Hematopoietic multipotent progenitor cell (in vitro differentiated cells): ENCODE measurements around the gene NLK. TPM values are rescaled to one million over a fixed set of nuclear protein-coding genes. Genes with fewer than 3 reads are reported as not detected.
"Not testable (repeated sequence)": the region's sequence is repeated elsewhere in the genome, so short reads cannot be mapped to it uniquely, and the experiment has no call there.

Experiments used
- DNase-seq, 3 donors: peaks; one replicate each; pipeline ENCODE4 v3.0.0-alpha.2; 2011 to 2015; ENCODE audit warnings: low read depth in 2 of 3, low spot score in 2 of 3
- total RNA-seq: library from RNA; depleted of rRNA; stranded (reverse); fragments of >200 nt; gene quantifications from one replicate; pipeline ENCODE4 v1.2.3, GENCODE V29; 2012

NLK gene
- total RNA-seq, 1 donor: 45.8 TPM

DNA sequence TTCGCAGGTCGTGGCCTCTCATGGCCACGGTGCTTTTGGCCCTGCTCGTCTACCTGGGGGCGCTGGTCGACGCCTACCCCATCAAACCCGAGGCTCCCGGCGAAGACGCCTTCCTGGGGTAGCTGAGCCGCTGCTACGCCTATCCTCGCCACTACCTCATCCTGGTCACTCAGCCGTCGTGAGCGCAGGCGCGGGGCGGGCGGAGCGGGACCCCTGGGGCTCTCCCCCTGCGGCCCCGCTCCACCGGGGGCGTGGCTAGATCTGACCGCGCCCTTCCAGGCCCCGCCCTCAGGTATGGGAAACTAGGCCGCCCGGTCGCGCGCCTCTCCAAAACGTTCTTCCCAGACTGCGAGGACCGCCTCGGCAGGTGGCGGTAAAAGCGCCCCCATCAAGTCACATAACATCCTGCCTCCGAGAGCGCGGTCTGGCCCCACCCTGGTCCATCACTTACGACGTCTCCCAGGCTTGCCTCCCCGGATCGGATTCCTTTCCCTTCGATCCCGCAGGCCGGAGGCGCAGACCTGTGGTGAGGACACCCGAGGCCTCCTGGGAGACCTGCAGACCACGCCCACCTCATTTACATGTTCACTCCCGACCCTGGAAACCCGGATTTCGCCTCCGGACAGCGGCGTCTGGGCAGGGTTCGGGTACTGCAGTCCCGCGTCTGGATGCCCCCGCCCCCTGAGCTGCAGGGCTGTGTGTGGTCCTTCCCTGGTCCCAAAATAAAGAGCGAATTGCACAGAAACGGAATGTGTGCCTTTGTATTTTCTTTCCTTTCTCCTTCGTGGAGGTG is 185.0 kb downstream of the NLK start:
- peak in 2 of 3 donors; percentile 58 to 60 for DNase-seq

DNA sequence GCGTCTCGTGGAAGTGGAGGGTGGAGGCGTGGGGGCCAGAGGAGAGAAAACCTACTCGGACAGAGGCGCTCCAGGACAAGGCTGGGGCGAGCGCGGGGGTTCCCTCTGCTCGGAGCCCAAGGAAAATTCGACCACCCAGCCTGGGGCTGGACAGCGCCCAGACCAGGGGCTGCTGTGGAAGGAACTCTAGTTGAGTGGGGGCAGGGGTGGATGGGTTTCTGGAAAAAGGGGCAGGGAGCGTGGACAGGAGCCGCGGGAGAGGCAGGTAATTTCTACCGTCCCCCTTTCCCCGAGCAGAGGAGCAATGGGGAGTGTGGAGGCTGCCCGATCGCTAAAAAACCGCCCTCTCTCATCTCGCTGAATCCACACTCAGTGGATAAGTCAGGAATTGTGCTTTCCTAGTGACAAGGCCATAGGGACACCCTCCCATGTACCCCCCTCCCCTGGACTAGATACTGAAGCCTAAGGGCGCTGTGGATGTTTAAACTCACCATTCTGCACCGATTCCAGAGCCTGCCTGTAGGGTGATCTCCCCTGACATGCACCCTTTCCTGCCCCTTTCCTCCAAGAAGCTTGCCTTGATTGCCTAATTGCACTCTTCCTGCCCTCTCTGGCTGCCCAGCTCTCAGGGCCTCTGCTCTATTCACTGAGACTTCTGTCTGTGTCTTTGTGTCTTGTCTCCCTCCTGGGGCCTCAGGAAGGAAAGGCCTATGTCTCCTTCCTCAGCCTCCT is 185.8 kb downstream of the NLK start:
- peak in 1 of 3 donors; percentile 16 for DNase-seq

- DNase-seq: no peak
Measured at GRCh38 chr17:28228986-28229729, 186.7 kb downstream of the NLK start.

- DNase-seq: no peak
Measured at GRCh38 chr17:28230011-28230410, 187.5 kb downstream of the NLK start.

GRCh38 chr17:28230607-28231006 is 188.1 kb downstream of the NLK start:
- not testable (repeated sequence) for DNase-seq

GRCh38 chr17:28231624-28232023 is 189.1 kb downstream of the NLK start:
- DNase-seq: not testable (repeated sequence)

GRCh38 chr17:28232966-28233870 is 190.7 kb downstream of the NLK start:
- DNase-seq: peak in 1 of 3 donors; percentile 24

DNA sequence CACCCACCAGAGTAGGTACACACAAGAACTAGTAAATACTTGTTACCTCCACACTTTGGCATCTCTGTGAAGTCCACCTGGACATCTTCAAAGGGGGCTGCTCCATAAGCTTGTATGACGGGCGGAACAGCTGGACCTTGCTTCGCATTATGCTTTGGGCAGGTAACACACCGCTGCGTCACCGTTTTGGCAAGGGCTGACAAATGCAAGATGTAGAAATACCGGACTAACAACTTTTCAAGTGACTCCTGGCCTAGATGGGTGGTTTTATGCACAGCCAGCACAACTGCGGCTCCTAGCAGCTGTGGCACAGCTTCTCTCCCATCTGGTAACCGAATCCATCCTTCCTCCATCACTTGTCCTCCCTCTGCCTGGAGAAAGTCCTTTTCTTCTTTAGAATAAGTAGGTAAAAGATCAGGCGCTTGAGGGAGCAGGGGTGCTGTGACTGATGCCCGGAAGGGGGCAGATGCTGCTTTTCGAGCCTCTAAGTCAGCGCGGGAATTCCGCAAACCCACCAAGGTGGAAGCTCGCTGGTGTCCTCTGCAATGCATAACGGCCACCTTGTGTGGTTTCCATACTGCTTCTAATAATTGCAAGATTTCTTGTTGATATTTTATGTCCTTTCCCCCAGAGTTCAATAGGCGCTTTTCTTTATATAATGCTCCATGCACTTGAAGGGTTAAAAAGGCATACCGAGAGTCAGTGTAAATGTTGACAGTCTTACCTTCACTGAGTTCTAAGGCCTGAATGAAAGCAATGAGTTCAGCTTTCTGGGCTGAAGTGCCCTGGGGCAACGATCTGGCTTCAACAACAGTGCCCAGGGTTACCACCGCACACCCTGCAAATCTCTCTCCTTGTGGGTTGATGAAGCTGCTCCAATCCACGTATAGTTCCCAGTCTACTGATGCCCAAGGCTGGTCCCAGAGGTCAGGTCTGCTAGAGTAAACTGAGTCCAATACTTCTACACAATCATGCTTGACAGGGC is 191.7 kb downstream of the NLK start:
- DNase-seq: not testable (repeated sequence)

GRCh38 chr17:28235066-28235700 is 192.7 kb downstream of the NLK start:
- not testable (repeated sequence) for DNase-seq

DNA sequence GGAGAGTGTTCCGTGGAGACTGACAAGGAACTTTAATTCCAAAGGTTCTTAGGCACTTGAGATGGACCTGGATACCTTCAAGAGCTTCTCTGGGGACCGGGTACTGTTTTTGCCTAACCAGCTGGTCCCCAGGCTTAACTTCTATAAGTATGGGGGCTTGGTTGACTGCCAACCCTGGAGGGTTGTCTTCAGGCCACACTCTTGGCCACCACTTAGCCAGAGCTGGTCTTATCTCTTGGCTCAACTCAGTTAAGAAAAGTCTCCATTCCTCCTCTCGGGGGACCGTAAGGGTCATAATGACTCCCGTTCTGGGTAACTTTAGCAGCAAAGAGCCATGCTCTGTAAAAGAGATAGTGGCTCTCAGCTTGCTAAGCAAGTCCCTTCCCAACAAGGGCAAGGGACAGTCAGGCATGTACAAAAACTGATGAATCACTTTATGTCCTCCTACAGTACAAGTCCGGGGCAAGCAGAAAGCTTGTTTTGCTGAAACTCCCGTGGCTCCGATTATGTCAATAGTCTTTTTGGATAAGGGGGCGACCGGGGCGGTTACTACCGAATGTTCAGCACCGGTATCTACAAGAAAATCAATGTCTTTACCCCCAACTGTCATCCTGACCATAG is 193.7 kb downstream of the NLK start:
- DNase-seq: not testable (repeated sequence)

- DNase-seq: not testable (repeated sequence)
Measured at GRCh38 chr17:28238547-28239270, 196.2 kb downstream of the NLK start.

DNA sequence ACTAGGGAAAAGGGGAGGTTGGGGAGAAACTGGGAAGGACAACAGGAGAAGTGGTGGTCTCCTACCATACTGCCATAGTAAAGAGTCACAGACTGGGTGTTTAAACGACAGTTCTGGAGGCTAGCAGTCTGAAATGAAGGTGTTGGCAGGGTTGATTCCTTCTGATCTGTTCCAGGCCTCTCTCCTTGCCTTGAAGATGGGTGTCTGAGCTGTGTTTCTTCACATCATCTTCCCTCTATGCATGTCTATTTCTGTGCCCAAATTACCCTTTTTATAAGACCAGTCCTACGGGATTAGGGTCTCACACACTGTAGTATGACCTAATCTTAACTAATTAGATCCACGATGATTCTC is 196.8 kb downstream of the NLK start:
- no peak for DNase-seq

DNA sequence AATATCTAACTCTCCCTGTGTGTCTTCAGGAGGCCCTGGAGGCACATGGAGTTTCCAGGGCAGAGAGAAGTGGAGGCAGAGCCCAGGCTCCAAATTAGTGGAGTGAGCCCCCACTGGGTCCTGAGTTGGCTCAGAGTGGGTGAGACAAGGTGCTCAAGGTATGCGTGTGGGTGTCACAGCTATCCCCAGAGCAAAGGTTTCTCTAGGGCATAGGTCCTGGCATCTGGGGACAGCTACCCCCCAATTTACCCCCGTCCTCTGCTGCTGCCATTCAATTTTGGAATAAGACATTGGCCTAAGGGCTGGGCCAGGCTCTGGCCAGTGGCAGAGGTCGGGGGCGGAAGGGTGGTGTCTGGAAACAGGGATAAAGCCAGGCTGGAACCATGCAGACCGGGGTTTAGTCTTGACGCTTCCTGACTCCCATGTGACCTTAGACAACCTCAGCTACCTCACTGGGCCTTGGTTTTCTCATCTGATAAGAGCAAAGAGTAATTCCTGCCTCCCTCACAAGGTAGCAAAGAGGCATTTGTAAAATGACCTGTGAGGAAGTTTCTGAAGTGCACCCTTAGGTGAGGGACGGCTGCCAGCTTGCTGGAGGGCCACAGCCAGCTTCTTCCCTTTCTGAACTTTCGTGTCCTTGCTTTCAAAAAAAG is 198.3 kb downstream of the NLK start:
- no peak for DNase-seq

- DNase-seq: no peak
Measured at GRCh38 chr17:28242791-28243190, 200.3 kb downstream of the NLK start.

DNA sequence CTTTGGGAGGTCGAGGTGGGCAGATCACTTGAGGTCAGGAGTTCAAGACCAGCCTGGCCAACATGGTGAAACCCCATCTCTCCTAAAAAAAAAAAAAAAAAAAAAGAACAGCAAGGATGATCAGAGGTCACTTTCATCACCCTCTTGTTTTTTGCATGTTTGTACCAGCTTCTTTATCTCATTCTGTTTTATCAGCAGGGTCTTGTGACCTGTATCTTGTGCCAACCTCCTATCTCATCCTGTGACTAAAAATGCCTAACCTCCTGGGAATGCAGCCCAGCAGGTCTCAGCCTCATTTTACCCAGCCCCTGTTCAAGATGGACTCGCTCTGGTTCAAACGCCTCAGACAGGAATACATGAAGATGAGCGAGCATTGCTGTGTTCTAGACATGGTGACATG is 200.8 kb downstream of the NLK start:
- DNase-seq: not testable (repeated sequence)

DNA sequence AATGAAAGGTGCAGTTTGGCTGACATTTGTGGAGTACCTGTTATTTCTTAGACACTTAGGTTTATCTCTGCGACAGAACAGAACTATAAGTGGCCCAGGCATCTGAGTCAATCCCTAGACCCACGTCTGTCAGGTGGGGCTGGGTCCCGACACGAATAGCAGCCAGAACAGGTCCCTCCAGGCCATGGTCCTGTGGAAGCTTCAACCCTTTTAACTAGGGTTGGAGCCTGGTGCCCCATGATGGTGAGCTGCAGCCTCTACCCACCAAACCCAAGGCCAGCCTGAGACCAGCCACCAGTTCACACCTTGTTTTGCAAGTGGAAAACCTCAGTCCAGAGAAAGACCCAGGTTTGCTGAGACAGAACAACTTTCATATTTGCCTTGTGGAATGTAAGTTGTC is 202.0 kb downstream of the NLK start:
- DNase-seq: no peak
